Cardiac fibroblast (primary cell): ENCODE measurements around the gene PCP4L1.
A peak's percentile ranks its signal among the peaks of the same experiment; 100 is the strongest.

ENCODE experiments used
- DNase-seq, 2 donors: peaks; one replicate each; pipeline versions ENCODE4 v3.0.0 to v3.0.0-alpha.2; 2010; ENCODE audit warnings: low read depth in 2 of 2
- H3K4me3 ChIP-seq, 2 donors: replicated peaks in 1 of 2; 1 replicate in 1 of 2; 2 replicates in 1 of 2; pipeline ENCODE4 v1.5.1; 2011; ENCODE audit warnings: low read depth in 2 of 2, low read length in 2 of 2, mild to moderate bottlenecking in 2 of 2, moderate library complexity in 1 of 2
- CTCF ChIP-seq: IDR thresholded peaks from one replicate; pipeline ENCODE4 v1.5.1; 2011; ENCODE audit warnings: low read depth, mild to moderate bottlenecking, low read length, inconsistent platforms

Gene PCP4L1

GRCh38 chr1:161297415-161297814 is 38.9 kb downstream of the PCP4L1 start:
- no peak for DNase-seq
- TF ChIP-seq CTCF = no peak
- no peak overlapping the region for H3K4me3 ChIP-seq

- no peak for DNase-seq
- H3K4me3 ChIP-seq = no peak overlapping the region
- no peak for TF ChIP-seq CTCF
Observed at GRCh38 chr1:161298116-161298515, 39.6 kb downstream of the PCP4L1 start.

GRCh38 chr1:161299347-161299746 is 40.8 kb downstream of the PCP4L1 start:
- no peak overlapping the region for H3K4me3 ChIP-seq
- TF ChIP-seq CTCF = no peak
- DNase-seq = no peak

GRCh38 chr1:161300478-161300877 is 41.9 kb downstream of the PCP4L1 start:
- DNase-seq = no peak
- no peak for TF ChIP-seq CTCF
- no peak overlapping the region for H3K4me3 ChIP-seq

GRCh38 chr1:161304927-161305866 is 46.7 kb downstream of the PCP4L1 start:
- TF ChIP-seq CTCF = no peak
- DNase-seq = no peak
- peak overlapping the region; percentile 66 to 70 for H3K4me3 ChIP-seq

GRCh38 chr1:161305867-161306519 is 47.4 kb downstream of the PCP4L1 start:
- peak; percentile 55 to 71 for DNase-seq
- TF ChIP-seq CTCF = no peak
- peak overlapping the region; percentile 66 to 70 for H3K4me3 ChIP-seq
